GM12892 (cell line): ENCODE results near the gene IPO13.
A peak's percentile ranks its signal among the peaks of the same experiment; 100 is the strongest.

ENCODE experiments used
- DNase-seq: peaks from one replicate; pipeline ENCODE4 v3.0.0; 2011; ENCODE audit not compliant: insufficient read length
- FAIRE-seq: peaks from 2 replicates; lab custom pipeline; 2011; peaks lifted over from hg19 to GRCh38; lab: Jason Lieb, UNC
- POLR2A ChIP-seq: IDR thresholded peaks from 2 replicates; pipeline ENCODE4 v1.6.1; 2011; ENCODE audit warnings: low read depth, low read length, control low read depth
- POLR2AphosphoS5 ChIP-seq: IDR thresholded peaks from 2 replicates; pipeline ENCODE4 v1.6.1; 2011; ENCODE audit warnings: low read depth, low read length, control low read depth
- TAF1 ChIP-seq: IDR thresholded peaks from 2 replicates; pipeline ENCODE4 v1.6.1; 2011; ENCODE audit warnings: low read depth, mild to moderate bottlenecking, control low read depth, low read length, borderline replicate concordance

IPO13 gene

GRCh38 chr1:43944860-43945259, 1.9 kb upstream of the IPO13 start:
- DNase-seq (no peak), FAIRE-seq (no peak)
- TF ChIP-seq POLR2AphosphoS5: no peak
- TF ChIP-seq TAF1: no peak
- TF ChIP-seq POLR2A: no peak

- TF ChIP-seq POLR2A: no peak
- no peak for TF ChIP-seq POLR2AphosphoS5
- TF ChIP-seq TAF1: no peak
- FAIRE-seq: peak; percentile 51
- no peak for DNase-seq
Observed at GRCh38 chr1:43945674-43946235, 995 bp upstream of the IPO13 start.

- TF ChIP-seq TAF1 (no peak), POLR2A (no peak), POLR2AphosphoS5 (no peak)
- DNase-seq: no peak
- no peak for FAIRE-seq
Observed at GRCh38 chr1:43947061-43947873, 517 bp downstream of the IPO13 start.

- DNase-seq (no peak), FAIRE-seq (no peak)
- TF ChIP-seq TAF1 (no peak), POLR2AphosphoS5 (no peak), POLR2A (no peak)
Observed at GRCh38 chr1:43947874-43948437, 1.2 kb downstream of the IPO13 start.

- FAIRE-seq (no peak), DNase-seq (no peak)
- TF ChIP-seq POLR2AphosphoS5 (no peak), TAF1 (no peak), POLR2A (no peak)
Observed at GRCh38 chr1:43949678-43950077, 2.9 kb downstream of the IPO13 start.

GRCh38 chr1:43951021-43951985, 4.6 kb downstream of the IPO13 start:
- no peak for FAIRE-seq
- TF ChIP-seq POLR2AphosphoS5 (no peak), TAF1 (no peak), POLR2A (no peak)
- no peak for DNase-seq

GRCh38 chr1:43952731-43953346, 6.1 kb downstream of the IPO13 start:
- no peak for FAIRE-seq
- DNase-seq: no peak
- TF ChIP-seq POLR2AphosphoS5: no peak
- TF ChIP-seq TAF1: no peak
- no peak for TF ChIP-seq POLR2A

GRCh38 chr1:43953361-43953760, 6.6 kb downstream of the IPO13 start:
- no peak for FAIRE-seq
- DNase-seq: no peak
- no peak for TF ChIP-seq POLR2AphosphoS5
- no peak for TF ChIP-seq POLR2A
- no peak for TF ChIP-seq TAF1

- TF ChIP-seq TAF1: no peak
- TF ChIP-seq POLR2A: no peak
- TF ChIP-seq POLR2AphosphoS5: no peak
- DNase-seq (no peak), FAIRE-seq (no peak)
Observed at GRCh38 chr1:43954036-43954435, 7.3 kb downstream of the IPO13 start.

- DNase-seq: no peak
- TF ChIP-seq TAF1 (no peak), POLR2A (no peak), POLR2AphosphoS5 (no peak)
- no peak for FAIRE-seq
Observed at GRCh38 chr1:43956234-43956633, 9.5 kb downstream of the IPO13 start.

- FAIRE-seq: no peak
- no peak for DNase-seq
- TF ChIP-seq POLR2A: no peak
Observed at GRCh38 chr1:43957407-43958040, 10.8 kb downstream of the IPO13 start.

- DNase-seq: no peak
- TF ChIP-seq POLR2AphosphoS5: no peak
- TF ChIP-seq TAF1: no peak
- no peak for TF ChIP-seq POLR2A
- FAIRE-seq: no peak
Observed at GRCh38 chr1:43958351-43959255, 11.9 kb downstream of the IPO13 start.
